ENCODE measurements around the gene ABCC11.

ABCC11 gene

DNA sequence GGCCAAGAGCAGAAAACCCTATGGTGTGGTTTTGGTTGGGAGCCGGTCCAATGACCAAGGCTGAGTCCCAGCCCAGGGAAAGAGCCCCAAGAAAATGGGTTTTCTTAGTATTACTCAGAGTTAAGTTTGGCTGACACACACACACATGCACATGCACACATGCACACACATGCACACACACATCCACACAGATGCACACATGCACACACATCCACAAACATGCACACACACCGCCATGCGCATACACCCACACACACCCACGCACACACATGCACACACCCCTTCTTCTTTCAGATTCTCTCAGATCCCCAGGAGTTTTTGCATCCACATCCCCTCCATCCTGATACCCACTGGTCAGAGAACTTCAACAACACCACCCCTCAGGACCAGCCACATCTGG is 100.6 kb downstream of the ABCC11 start:
- Histone ChIP-seq H2BK15ac (ENCODE audit: low read depth, poor library complexity, severe bottlenecking) (no peak overlapping the region), H3K4me2 (ENCODE audit: low read length, poor library complexity, severe bottlenecking) (no peak overlapping the region), H3K27ac (ENCODE audit: low read length, poor library complexity, severe bottlenecking) (no peak overlapping the region), H2AFZ (ENCODE audit: low read depth, low read length) (peak overlapping the region; percentile 31), H2AK5ac (ENCODE audit: low read length, severe bottlenecking) (no peak overlapping the region), H3K27me3 (ENCODE audit: control insufficient read depth in 1 of 2, insufficient read depth in 1 of 2, low read length in 2 of 2) (peaks cover 0 to 3% of the 10 kb centered on the region in 2 experiments), H4K91ac (ENCODE audit: low read length) (no peak overlapping the region), H3K14ac (ENCODE audit: low read length in 2 of 2) (no peak overlapping the region), H3K4ac (ENCODE audit: low read depth in 1 of 2, low read length in 2 of 2) (no peak overlapping the region), H2BK5ac (ENCODE audit: low read depth, low read length, poor library complexity, severe bottlenecking) (no peak overlapping the region), H3K23ac (ENCODE audit: low read length in 2 of 2) (no peak overlapping the region), H3K36me3 (ENCODE audit: control insufficient read depth in 1 of 2, insufficient read depth in 2 of 2, low read depth in 1 of 2, low read length in 2 of 2) (no peaks in the 10 kb centered on the region), H3K79me1 (replicated peaks; ENCODE audit: low read length, poor library complexity, severe bottlenecking) (no peaks in the 10 kb centered on the region), H3K4me1 (ENCODE audit: control insufficient read depth, insufficient read depth, low read depth, low read length) (no peaks in the 10 kb centered on the region), H2BK12ac (ENCODE audit: low read length in 2 of 2) (no peak overlapping the region), H3K18ac (ENCODE audit: low read depth in 1 of 2, low read length in 2 of 2) (no peak overlapping the region), H3K4me3 (ENCODE audit: insufficient read depth in 1 of 2, low read depth in 1 of 2, low read length in 2 of 2) (no peak overlapping the region), H2BK120ac (ENCODE audit: low read depth, low read length) (no peak overlapping the region), H4K8ac (ENCODE audit: low read length) (no peak overlapping the region), H3K9me3 (ENCODE audit: control insufficient read depth, low read length) (peaks cover 6% of the 10 kb centered on the region), H3K9ac (ENCODE audit: low read length) (no peak overlapping the region)
- 94% methylated on average over 4 of the region's 4 CpGs for WGBS
- DNase-seq = no peak

DNA sequence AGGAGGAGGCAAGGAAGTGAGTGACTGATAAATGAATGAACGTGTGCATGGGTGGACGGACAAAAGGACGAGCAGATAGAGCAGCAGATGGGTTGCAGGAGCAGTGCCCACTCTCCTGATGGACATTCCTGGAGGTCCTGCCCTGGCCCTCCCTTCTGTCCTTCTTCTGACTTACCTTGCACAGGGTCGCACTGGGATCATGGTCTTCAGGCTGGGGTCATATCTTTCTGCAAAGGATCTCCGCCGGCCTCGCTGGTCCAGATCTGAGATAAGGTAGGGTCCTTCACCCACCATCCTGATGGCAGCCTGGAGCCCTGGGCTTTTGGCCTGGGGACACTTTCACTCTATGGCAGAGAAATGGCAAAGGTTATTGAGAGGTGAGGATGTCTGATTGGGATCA is 101.2 kb downstream of the ABCC11 start:
- Histone ChIP-seq H3K4me2 (ENCODE audit: low read length, poor library complexity, severe bottlenecking) (no peak overlapping the region), H4K8ac (ENCODE audit: low read length) (no peak overlapping the region), H3K9ac (ENCODE audit: low read length) (no peak overlapping the region), H3K23ac (ENCODE audit: low read length in 2 of 2) (no peak overlapping the region), H3K14ac (ENCODE audit: low read length in 2 of 2) (peak overlapping the region in 1 of 2 experiments; percentile 45), H3K4ac (ENCODE audit: low read depth in 1 of 2, low read length in 2 of 2) (no peak overlapping the region), H3K27ac (ENCODE audit: low read length, poor library complexity, severe bottlenecking) (no peak overlapping the region), H3K27me3 (ENCODE audit: control insufficient read depth in 1 of 2, insufficient read depth in 1 of 2, low read length in 2 of 2) (peaks cover 0 to 3% of the 10 kb centered on the region in 2 experiments), H3K4me1 (ENCODE audit: control insufficient read depth, insufficient read depth, low read depth, low read length) (no peaks in the 10 kb centered on the region), H2BK15ac (ENCODE audit: low read depth, poor library complexity, severe bottlenecking) (no peak overlapping the region), H2BK5ac (ENCODE audit: low read depth, low read length, poor library complexity, severe bottlenecking) (no peak overlapping the region), H2BK12ac (ENCODE audit: low read length in 2 of 2) (no peak overlapping the region), H2BK120ac (ENCODE audit: low read depth, low read length) (no peak overlapping the region), H3K18ac (ENCODE audit: low read depth in 1 of 2, low read length in 2 of 2) (no peak overlapping the region), H3K79me1 (replicated peaks; ENCODE audit: low read length, poor library complexity, severe bottlenecking) (no peaks in the 10 kb centered on the region), H4K91ac (ENCODE audit: low read length) (no peak overlapping the region), H3K9me3 (ENCODE audit: control insufficient read depth, low read length) (peaks cover 6% of the 10 kb centered on the region), H3K4me3 (ENCODE audit: insufficient read depth in 1 of 2, low read depth in 1 of 2, low read length in 2 of 2) (no peak overlapping the region), H3K36me3 (ENCODE audit: control insufficient read depth in 1 of 2, insufficient read depth in 2 of 2, low read depth in 1 of 2, low read length in 2 of 2) (no peaks in the 10 kb centered on the region), H2AK5ac (ENCODE audit: low read length, severe bottlenecking) (no peak overlapping the region), H2AFZ (ENCODE audit: low read depth, low read length) (no peak overlapping the region)
- 91% methylated on average over 7 of the region's 7 CpGs for WGBS
- no peak for DNase-seq

DNA sequence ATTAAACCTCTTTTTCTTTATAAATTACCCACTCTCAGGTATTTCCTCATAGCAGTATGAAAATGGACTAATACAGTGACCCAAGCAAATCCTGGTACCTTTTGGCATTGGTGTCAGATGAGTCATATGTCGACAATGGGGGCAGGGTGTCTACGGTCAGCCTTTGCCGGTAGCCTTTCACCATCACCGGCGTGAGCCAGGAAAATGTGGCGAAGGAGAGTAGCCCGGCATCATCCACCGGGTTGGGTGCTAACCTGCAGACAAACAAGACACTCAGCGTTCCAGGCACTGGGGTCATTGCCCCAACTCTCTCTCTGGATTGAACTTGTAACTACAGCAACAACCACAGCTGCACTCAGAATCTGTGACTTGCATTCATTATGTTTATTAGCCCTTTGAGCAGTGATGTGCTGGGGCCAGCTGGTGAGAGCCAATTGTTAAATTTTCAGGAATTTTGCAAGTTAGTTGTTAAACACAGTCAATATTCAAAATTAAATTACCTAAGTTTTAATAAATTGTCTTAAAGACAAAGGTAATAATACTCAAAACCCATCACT is 103.4 kb downstream of the ABCC11 start:
- Histone ChIP-seq H3K4me1 (ENCODE audit: control insufficient read depth, insufficient read depth, low read depth, low read length) (no peaks in the 10 kb centered on the region), H4K91ac (ENCODE audit: low read length) (no peak overlapping the region), H4K8ac (ENCODE audit: low read length) (no peak overlapping the region), H3K18ac (ENCODE audit: low read depth in 1 of 2, low read length in 2 of 2) (no peak overlapping the region), H3K9me3 (ENCODE audit: control insufficient read depth, low read length) (peaks cover 6% of the 10 kb centered on the region), H3K27me3 (ENCODE audit: control insufficient read depth in 1 of 2, insufficient read depth in 1 of 2, low read length in 2 of 2) (peaks cover 0 to 3% of the 10 kb centered on the region in 2 experiments), H2AK5ac (ENCODE audit: low read length, severe bottlenecking) (no peak overlapping the region), H2AFZ (ENCODE audit: low read depth, low read length) (no peak overlapping the region), H3K36me3 (ENCODE audit: control insufficient read depth in 1 of 2, insufficient read depth in 2 of 2, low read depth in 1 of 2, low read length in 2 of 2) (no peaks in the 10 kb centered on the region), H3K27ac (ENCODE audit: low read length, poor library complexity, severe bottlenecking) (no peak overlapping the region), H2BK5ac (ENCODE audit: low read depth, low read length, poor library complexity, severe bottlenecking) (no peak overlapping the region), H3K9ac (ENCODE audit: low read length) (no peak overlapping the region), H2BK15ac (ENCODE audit: low read depth, poor library complexity, severe bottlenecking) (no peak overlapping the region), H3K23ac (ENCODE audit: low read length in 2 of 2) (no peak overlapping the region), H3K4me3 (ENCODE audit: insufficient read depth in 1 of 2, low read depth in 1 of 2, low read length in 2 of 2) (no peak overlapping the region), H3K4me2 (ENCODE audit: low read length, poor library complexity, severe bottlenecking) (no peak overlapping the region), H2BK120ac (ENCODE audit: low read depth, low read length) (no peak overlapping the region), H3K79me1 (replicated peaks; ENCODE audit: low read length, poor library complexity, severe bottlenecking) (no peaks in the 10 kb centered on the region), H3K14ac (ENCODE audit: low read length in 2 of 2) (no peak overlapping the region), H3K4ac (ENCODE audit: low read depth in 1 of 2, low read length in 2 of 2) (no peak overlapping the region), H2BK12ac (ENCODE audit: low read length in 2 of 2) (no peak overlapping the region)
- 95% methylated on average over 9 of the region's 9 CpGs for WGBS
- DNase-seq = no peak

DNA sequence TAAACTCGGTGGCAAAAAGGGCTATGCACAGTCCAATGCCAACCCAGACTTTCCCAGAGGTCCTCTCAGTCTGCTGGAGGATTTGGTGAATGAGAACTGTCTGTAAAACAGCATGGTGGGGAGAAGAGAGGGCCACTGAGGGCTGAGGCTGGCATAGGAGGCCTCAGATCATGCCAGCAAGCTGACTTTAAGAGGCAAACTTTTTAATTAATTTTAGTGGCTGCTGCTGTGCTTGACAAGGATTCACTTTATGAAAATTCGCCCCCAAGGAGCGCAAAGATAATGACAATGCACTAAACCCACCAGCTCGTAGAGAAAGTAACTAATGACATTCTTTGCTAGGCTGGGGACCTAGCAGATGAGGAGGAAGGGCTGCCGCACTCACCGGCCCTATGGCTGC is 106.5 kb downstream of the ABCC11 start:
- Histone ChIP-seq H3K9ac (ENCODE audit: low read length) (no peak overlapping the region), H2BK15ac (ENCODE audit: low read depth, poor library complexity, severe bottlenecking) (no peak overlapping the region), H2BK12ac (ENCODE audit: low read length in 2 of 2) (peak overlapping the region in 1 of 2 experiments; percentile 35), H2BK120ac (ENCODE audit: low read depth, low read length) (no peak overlapping the region), H3K4ac (ENCODE audit: low read depth in 1 of 2, low read length in 2 of 2) (no peak overlapping the region), H3K27ac (ENCODE audit: low read length, poor library complexity, severe bottlenecking) (no peak overlapping the region), H3K79me1 (replicated peaks; ENCODE audit: low read length, poor library complexity, severe bottlenecking) (no peaks in the 10 kb centered on the region), H2AFZ (ENCODE audit: low read depth, low read length) (no peak overlapping the region), H3K18ac (ENCODE audit: low read depth in 1 of 2, low read length in 2 of 2) (no peak overlapping the region), H3K14ac (ENCODE audit: low read length in 2 of 2) (peak overlapping the region in 1 of 2 experiments; percentile 58), H3K23ac (ENCODE audit: low read length in 2 of 2) (no peak overlapping the region), H4K91ac (ENCODE audit: low read length) (no peak overlapping the region), H3K27me3 (ENCODE audit: control insufficient read depth in 1 of 2, insufficient read depth in 1 of 2, low read length in 2 of 2) (peaks cover 0 to 3% of the 10 kb centered on the region in 2 experiments), H3K4me2 (ENCODE audit: low read length, poor library complexity, severe bottlenecking) (no peak overlapping the region), H2AK5ac (ENCODE audit: low read length, severe bottlenecking) (no peak overlapping the region), H4K8ac (ENCODE audit: low read length) (no peak overlapping the region), H3K36me3 (ENCODE audit: control insufficient read depth in 1 of 2, insufficient read depth in 2 of 2, low read depth in 1 of 2, low read length in 2 of 2) (no peaks in the 10 kb centered on the region), H3K9me3 (ENCODE audit: control insufficient read depth, low read length) (peaks cover 4% of the 10 kb centered on the region), H2BK5ac (ENCODE audit: low read depth, low read length, poor library complexity, severe bottlenecking) (no peak overlapping the region), H3K4me3 (ENCODE audit: insufficient read depth in 1 of 2, low read depth in 1 of 2, low read length in 2 of 2) (no peak overlapping the region), H3K4me1 (ENCODE audit: control insufficient read depth, insufficient read depth, low read depth, low read length) (no peaks in the 10 kb centered on the region)
- 96% methylated on average over 6 of the region's 6 CpGs for WGBS
- no peak for DNase-seq
